HEK293 (cell line): Measurements from ENCODE around the gene TMEFF1.

Source experiments
- CTCF ChIA-PET: fragments of 350-600 bp; formaldehyde crosslinking; extraction: SDS; loops from one replicate; lab custom pipeline; 2021; ENCODE audit warnings: antibody characterized with exemption; lab: Yijun Ruan, JAX
- POLR2A ChIA-PET: fragments of 300-600 bp; formaldehyde crosslinking; extraction: SDS; loops from one replicate; lab custom pipeline; 2020; ENCODE audit warnings: antibody characterized with exemption, inconsistent platforms; lab: Yijun Ruan, JAX
- H3K27ac ChIP-seq: fragments of 200-500 bp; sonication (Bioruptor generic); 2 replicates; pipeline ENCODE4 v1.5.1; 2014; ENCODE audit warnings: low read depth, low read length, control low read depth, inconsistent platforms; ENCODE audit errors: extremely low read depth
- H3K36me3 ChIP-seq, 2 experiments: fragments of 200-500 bp in 1 of 2; sonication (Bioruptor generic) in 1 of 2; 1 replicate in 1 of 2; 2 replicates in 1 of 2; pipeline ENCODE4 v1.5.1; 2014 to 2017; ENCODE audit warnings: inconsistent platforms in 2 of 2, low read length in 2 of 2; ENCODE audit not compliant: control insufficient read depth in 2 of 2, insufficient read depth in 1 of 2
- H3K4me1 ChIP-seq: fragments of 200-500 bp; sonication (Bioruptor generic); 2 replicates; pipeline ENCODE4 v1.5.1; 2014; ENCODE audit warnings: mild to moderate bottlenecking, low read length, inconsistent platforms; ENCODE audit not compliant: control insufficient read depth, insufficient read depth
- H3K4me3 ChIP-seq: 2 replicates; pipeline ENCODE4 v1.5.1; 2011; ENCODE audit warnings: low read depth, mild to moderate bottlenecking, control low read depth, low read length, moderate library complexity
- H3K9me3 ChIP-seq: fragments of 200-500 bp; sonication (Bioruptor generic); 2 replicates; pipeline ENCODE4 v1.5.1; 2014; ENCODE audit warnings: low read depth, low read length, inconsistent platforms; ENCODE audit not compliant: control insufficient read depth, insufficient read depth
- FEZF1 ChIP-seq: fragments of 450-650 bp; formaldehyde crosslinking; IDR thresholded peaks from 2 replicates; pipeline ENCODE4 v1.5.1; 2016; ENCODE audit warnings: missing biosample characterization, missing genetic modification characterization
- HOXC10 ChIP-seq: sonication (generic); formaldehyde crosslinking; IDR thresholded peaks from 2 replicates; pipeline ENCODE4 v1.8.1; 2023; ENCODE audit warnings: mild to moderate bottlenecking, missing genetic modification reagents
- KLF17 ChIP-seq: fragments of 450-650 bp; formaldehyde crosslinking; IDR thresholded peaks from 2 replicates; pipeline ENCODE4 v1.5.1; 2016; ENCODE audit warnings: missing biosample characterization, missing genetic modification characterization
- PRDM10 ChIP-seq: fragments of 450-650 bp; formaldehyde crosslinking; IDR thresholded peaks from 2 replicates; pipeline ENCODE4 v1.5.1; 2016; ENCODE audit warnings: missing biosample characterization, missing genetic modification characterization
- SCRT2 ChIP-seq: fragments of 450-650 bp; formaldehyde crosslinking; IDR thresholded peaks from 2 replicates; pipeline ENCODE4 v1.5.1; 2016; ENCODE audit warnings: missing biosample characterization, missing genetic modification characterization
- SETDB1 ChIP-seq: IDR thresholded peaks from one replicate; pipeline ENCODE4 v1.6.1; 2017; ENCODE audit warnings: mild to moderate bottlenecking, low read length, moderate library complexity, mixed read lengths; ENCODE audit not compliant: insufficient read length
- ZFP3 ChIP-seq: fragments of 450-650 bp; formaldehyde crosslinking; IDR thresholded peaks from 2 replicates; pipeline ENCODE4 v1.5.1; 2016; ENCODE audit warnings: low read depth, missing biosample characterization, missing genetic modification characterization
- ZNF266 ChIP-seq: fragments of 450-650 bp; formaldehyde crosslinking; IDR thresholded peaks from 2 replicates; pipeline ENCODE4 v1.5.1; 2016; ENCODE audit warnings: missing biosample characterization, missing genetic modification characterization, low read depth
- ZNF335 ChIP-seq: fragments of 450-650 bp; formaldehyde crosslinking; conservative IDR thresholded peaks from 2 replicates; pipeline ENCODE4 v1.5.1; 2016; ENCODE audit warnings: missing biosample characterization, missing genetic modification characterization
- ZNF391 ChIP-seq: fragments of 450-650 bp; formaldehyde crosslinking; IDR thresholded peaks from 2 replicates; pipeline ENCODE4 v1.5.1; 2016; ENCODE audit warnings: low read depth, missing biosample characterization, missing genetic modification characterization, borderline replicate concordance
- ZNF426 ChIP-seq: fragments of 450-650 bp; formaldehyde crosslinking; IDR thresholded peaks from 2 replicates; pipeline ENCODE4 v1.5.1; 2017; ENCODE audit warnings: missing biosample characterization, missing genetic modification characterization, mild to moderate bottlenecking, inconsistent platforms, moderate library complexity
- ZNF501 ChIP-seq: fragments of 450-650 bp; formaldehyde crosslinking; IDR thresholded peaks from 2 replicates; pipeline ENCODE4 v1.5.1; 2016; ENCODE audit warnings: missing biosample characterization, missing genetic modification characterization
- ZNF513 ChIP-seq: fragments of 450-650 bp; IDR thresholded peaks from 2 replicates; pipeline ENCODE4 v1.5.1; 2018; ENCODE audit warnings: missing biosample characterization, missing genetic modification characterization
- ZNF623 ChIP-seq: fragments of 450-650 bp; formaldehyde crosslinking; IDR thresholded peaks from 2 replicates; pipeline ENCODE4 v1.5.1; 2016; ENCODE audit warnings: missing biosample characterization, missing genetic modification characterization
- ZNF747 ChIP-seq: fragments of 450-650 bp; formaldehyde crosslinking; IDR thresholded peaks from 2 replicates; pipeline ENCODE4 v1.5.1; 2016; ENCODE audit warnings: missing biosample characterization, missing genetic modification characterization
- ZNF830 ChIP-seq: fragments of 450-650 bp; IDR thresholded peaks from 2 replicates; pipeline ENCODE4 v1.5.0; 2018; ENCODE audit warnings: missing biosample characterization, missing genetic modification characterization, low read depth, mild to moderate bottlenecking, moderate library complexity
- TF ChIP-seq, protein P1 (sequence below): fragments of 450-650 bp; formaldehyde crosslinking; IDR thresholded peaks from 2 replicates; pipeline ENCODE4 v1.5.1; 2016; ENCODE audit warnings: missing biosample characterization, missing genetic modification characterization

TMEFF1 gene

DNA sequence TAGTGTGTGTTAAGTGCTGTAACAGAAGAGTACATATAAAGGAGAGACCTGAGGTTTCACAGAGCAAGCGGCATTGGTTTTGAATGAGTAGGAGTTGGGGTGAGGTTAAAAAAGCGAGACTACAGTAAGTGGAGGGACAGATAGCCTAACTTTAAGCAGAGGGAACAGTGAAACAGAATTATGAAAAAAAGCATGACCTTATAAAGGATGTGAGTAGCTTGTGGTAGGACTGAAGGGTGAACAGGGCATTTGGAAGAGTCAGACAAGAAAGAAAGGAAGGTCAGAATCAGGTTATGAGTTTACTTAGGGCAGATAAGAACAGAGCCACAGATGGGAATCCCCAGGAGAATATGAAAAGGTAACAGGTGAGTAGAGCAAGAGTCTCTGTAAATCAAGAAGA, 23.5 kb upstream of the TMEFF1 start:
- Histone ChIP-seq H3K36me3 (peaks cover 6 to 63% of the 10 kb centered on the region in 2 experiments; a peak in 2 of 3 replicates), H3K4me3 (no peak overlapping the region), H3K4me1 (no peaks in the 10 kb centered on the region), H3K9me3 (no peaks in the 10 kb centered on the region), H3K27ac (no peak overlapping the region)
- TF ChIP-seq ZNF501 (tag by site-specific recombination) (no peak), ZNF623 (tag by site-specific recombination) (no peak), ZNF335 (no peak)
- ChIA-PET CTCF (interaction anchor here (1.7 kb wide), 1 partner anchor 12 kb away, joined by 11 read pairs; no protein-coding TSS in a partner anchor), POLR2A (no interaction called here)

GRCh38 chr9:100452894-100453293, 20.1 kb upstream of the TMEFF1 start:
- Histone ChIP-seq H3K4me3 (no peak overlapping the region), H3K36me3 (peaks cover 3 to 47% of the 10 kb centered on the region in 2 experiments; a peak in 2 of 3 replicates)
- CTCF ChIA-PET: no interaction called here

GRCh38 chr9:100455470-100455869, 17.5 kb upstream of the TMEFF1 start:
- H3K4me3 ChIP-seq: no peak overlapping the region
- no peaks in the 10 kb centered on the region for H3K9me3 ChIP-seq
- H3K36me3 ChIP-seq: peaks cover 3 to 32% of the 10 kb centered on the region in 2 experiments; a peak in 2 of 3 replicates
- ChIA-PET CTCF (interaction anchor here (1.6 kb wide), 1 partner anchor 18 kb away, joined by 6 read pairs; no protein-coding TSS in a partner anchor), POLR2A (no interaction called here)
- no peak overlapping the region for H3K27ac ChIP-seq
- H3K4me1 ChIP-seq: no peaks in the 10 kb centered on the region
- no peak for TF ChIP-seq ZNF513
- TF ChIP-seq SCRT2 (tag by site-specific recombination): peak; percentile 27; the same call in 1 of the 2 replicates
- TF ChIP-seq ZNF830 (tag by site-specific recombination): no peak
- no peak for TF ChIP-seq ZNF391
- TF ChIP-seq ZNF747 (tag by site-specific recombination): no peak
- TF ChIP-seq ZNF426 (tag by site-specific recombination): no peak
- TF ChIP-seq FEZF1 (tag by site-specific recombination): no peak
- no peak for TF ChIP-seq ZFP3 (tag by site-specific recombination)
- TF ChIP-seq PRDM10: peak; percentile 59
- no peak for TF ChIP-seq KLF17 (tag by site-specific recombination)

More at GRCh38 chr9:100452894-100453293, 20.1 kb upstream of the TMEFF1 start:
- TF ChIP-seq, protein P1, sequence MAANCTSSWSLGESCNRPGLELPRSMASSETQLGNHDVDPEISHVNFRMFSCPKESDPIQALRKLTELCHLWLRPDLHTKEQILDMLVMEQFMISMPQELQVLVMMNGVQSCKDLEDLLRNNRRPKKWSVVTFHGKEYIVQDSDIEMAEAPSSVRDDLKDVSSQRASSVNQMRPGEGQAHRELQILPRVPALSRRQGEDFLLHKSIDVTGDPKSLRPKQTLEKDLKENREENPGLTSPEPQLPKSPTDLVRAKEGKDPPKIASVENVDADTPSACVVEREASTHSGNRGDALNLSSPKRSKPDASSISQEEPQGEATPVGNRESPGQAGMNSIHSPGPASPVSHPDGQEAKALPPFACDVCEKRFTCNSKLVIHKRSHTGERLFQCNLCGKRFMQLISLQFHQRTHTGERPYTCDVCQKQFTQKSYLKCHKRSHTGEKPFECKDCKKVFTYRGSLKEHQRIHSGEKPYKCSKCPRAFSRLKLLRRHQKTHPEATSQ (tag by site-specific recombination): no peak
- TF ChIP-seq ZNF266 (tag by site-specific recombination): no peak
- TF ChIP-seq SETDB1: peak; percentile 53
- TF ChIP-seq HOXC10 (CRISPR knock-in tag): no peak
- TF ChIP-seq, all 188 proteins: peak for 1
- Histone ChIP-seq H3K4me1 (no peaks in the 10 kb centered on the region), H3K9me3 (no peaks in the 10 kb centered on the region), H3K27ac (no peak overlapping the region)
- POLR2A ChIA-PET: no interaction called here
